Neuronal stem cell (in vitro differentiated cells): ENCODE data around the gene UNC5B.

ENCODE experiments used
- DNase-seq: peaks from one replicate; pipeline ENCODE4 v3.0.0-alpha.2; 2013; ENCODE audit warnings: low spot score
- H2AFZ ChIP-seq: one replicate; pipeline ENCODE4 v1.6.1; 2013; ENCODE audit warnings: mild to moderate bottlenecking, low read length, inconsistent platforms
- H2AK5ac ChIP-seq: 2 replicates; pipeline ENCODE4 v1.6.1; 2013; ENCODE audit warnings: low read depth, mild to moderate bottlenecking, inconsistent platforms, low read length, moderate library complexity, mixed read lengths
- H2BK120ac ChIP-seq: 2 replicates; pipeline ENCODE4 v1.6.1; 2013; ENCODE audit warnings: low read depth, mild to moderate bottlenecking, inconsistent platforms, low read length, moderate library complexity, mixed read lengths
- H2BK12ac ChIP-seq: one replicate; pipeline ENCODE4 v1.6.1; 2013; ENCODE audit warnings: low read length, inconsistent platforms
- H2BK15ac ChIP-seq: 2 replicates; pipeline ENCODE4 v1.6.1; 2013; ENCODE audit warnings: mild to moderate bottlenecking, low read length, inconsistent platforms, mixed read lengths
- H2BK5ac ChIP-seq: one replicate; pipeline ENCODE4 v1.6.1; 2013; ENCODE audit warnings: inconsistent platforms, mild to moderate bottlenecking, low read length, moderate library complexity
- H3K14ac ChIP-seq: one replicate; pipeline ENCODE4 v1.6.1; 2013; ENCODE audit warnings: low read length, inconsistent platforms
- H3K18ac ChIP-seq: 2 replicates; pipeline ENCODE4 v1.6.1; 2013; ENCODE audit warnings: low read length, inconsistent platforms
- H3K23ac ChIP-seq: 2 replicates; pipeline ENCODE4 v1.6.1; 2013; ENCODE audit warnings: low read depth, mild to moderate bottlenecking, mixed read lengths, low read length, inconsistent platforms; ENCODE audit not compliant: poor library complexity
- H3K27ac ChIP-seq: replicated peaks from 3 replicates; pipeline ENCODE4 v1.5.1; 2013; ENCODE audit warnings: low read length, inconsistent platforms
- H3K27me3 ChIP-seq, 3 experiments: 2 replicates each; pipeline ENCODE4 v1.6.1; 2013; ENCODE audit warnings: low read length in 3 of 3, mild to moderate bottlenecking in 2 of 3, inconsistent platforms in 1 of 3, low read depth in 1 of 3, mixed read lengths in 1 of 3, moderate library complexity in 1 of 3; ENCODE audit not compliant: control insufficient read depth in 3 of 3, insufficient read depth in 3 of 3
- H3K36me3 ChIP-seq, 2 donors: replicated peaks in 1 of 2; 2 replicates each; pipeline ENCODE4 v1.6.1; 2013; ENCODE audit warnings: low read length in 2 of 2; ENCODE audit not compliant: control insufficient read depth in 2 of 2, insufficient read depth in 2 of 2
- H3K4ac ChIP-seq: 2 replicates; pipeline ENCODE4 v1.6.1; 2013; ENCODE audit warnings: inconsistent platforms, mild to moderate bottlenecking, low read length, moderate library complexity
- H3K4me1 ChIP-seq, 2 donors: 1 replicate in 1 of 2; 2 replicates in 1 of 2; pipeline ENCODE4 v1.6.1; 2013; ENCODE audit warnings: low read length in 2 of 2, low read depth in 1 of 2; ENCODE audit not compliant: control insufficient read depth in 2 of 2, insufficient read depth in 1 of 2
- H3K4me2 ChIP-seq: one replicate; pipeline ENCODE4 v1.6.1; 2013; ENCODE audit warnings: mild to moderate bottlenecking, low read length, inconsistent platforms; ENCODE audit not compliant: insufficient read depth, poor library complexity, severe bottlenecking
- H3K4me3 ChIP-seq, 2 donors: 2 replicates each; pipeline ENCODE4 v1.5.1; 2013; ENCODE audit warnings: low read length in 2 of 2, mild to moderate bottlenecking in 2 of 2, inconsistent platforms in 1 of 2, moderate library complexity in 1 of 2
- H3K79me1 ChIP-seq: one replicate; pipeline ENCODE4 v1.6.1; 2013; ENCODE audit warnings: low read depth, mild to moderate bottlenecking, inconsistent platforms, low read length, moderate library complexity
- H3K9ac ChIP-seq: one replicate; pipeline ENCODE4 v1.6.1; 2013; ENCODE audit warnings: mild to moderate bottlenecking, low read depth, low read length, inconsistent platforms; ENCODE audit not compliant: poor library complexity
- H3K9me3 ChIP-seq, 2 donors: replicated peaks in 1 of 2; 2 replicates each; pipeline versions ENCODE3 to v1.6.1; 2013; ENCODE audit warnings: low read length in 2 of 2, mild to moderate bottlenecking in 2 of 2, inconsistent platforms in 1 of 2, low read depth in 1 of 2, mixed read lengths in 1 of 2, moderate library complexity in 1 of 2; ENCODE audit not compliant: control insufficient read depth in 2 of 2, insufficient read depth in 1 of 2
- H4K8ac ChIP-seq: one replicate; pipeline ENCODE4 v1.6.1; 2013; ENCODE audit warnings: low read depth, mild to moderate bottlenecking, inconsistent platforms, low read length, moderate library complexity
- H4K91ac ChIP-seq: one replicate; pipeline ENCODE4 v1.6.1; 2013; ENCODE audit warnings: low read length, low read depth, mild to moderate bottlenecking, inconsistent platforms; ENCODE audit not compliant: poor library complexity
- WGBS, 2 donors: extraction: QIAGEN DNeasy Blood & Tissue Kit; methylation state at CpG; one replicate each; pipeline ENCODE4 v1.1.7; 2013; ENCODE audit warnings: missing lambda C conversion rate in 2 of 2, mixed read lengths in 1 of 2; ENCODE audit not compliant: insufficient read length in 2 of 2, insufficient replicate concordance in 1 of 2; ENCODE audit errors: extremely low coverage in 2 of 2; 5-methylcytosine and 5-hydroxymethylcytosine counted together

The UNC5B gene

GRCh38 chr10:71209731-71210541 is 2.4 kb upstream of the UNC5B start:
- H2AK5ac ChIP-seq = no peak overlapping the region
- H3K9me3 ChIP-seq = no peaks in the 10 kb centered on the region
- no peak overlapping the region for H3K14ac ChIP-seq
- no peak overlapping the region for H2BK12ac ChIP-seq
- no peaks in the 10 kb centered on the region for H3K36me3 ChIP-seq
- H3K4ac ChIP-seq = no peak overlapping the region
- H3K27ac ChIP-seq = no peak overlapping the region
- no peak overlapping the region for H3K4me3 ChIP-seq
- no peaks in the 10 kb centered on the region for H3K79me1 ChIP-seq
- H3K4me2 ChIP-seq = no peak overlapping the region
- peaks cover 10 to 26% of the 10 kb centered on the region in 2 donors for H3K4me1 ChIP-seq
- H3K9ac ChIP-seq = no peak overlapping the region
- DNase-seq = no peak
- WGBS, 2 donors = no CpG with 5 or more reads among the region's 5 CpGs
- H3K18ac ChIP-seq = no peak overlapping the region
- H3K27me3 ChIP-seq = peaks cover 0 to 74% (median 27%) of the 10 kb centered on the region in 3 experiments
- H2BK5ac ChIP-seq = no peak overlapping the region
- H2BK120ac ChIP-seq = no peak overlapping the region
- H4K8ac ChIP-seq = no peak overlapping the region
- H3K23ac ChIP-seq = no peak overlapping the region
- H4K91ac ChIP-seq = no peak overlapping the region
- H2BK15ac ChIP-seq = no peak overlapping the region
- no peak overlapping the region for H2AFZ ChIP-seq

GRCh38 chr10:71210542-71210871 is 1.9 kb upstream of the UNC5B start:
- Histone ChIP-seq H2BK12ac (no peak overlapping the region), H4K8ac (no peak overlapping the region), H3K9me3 (no peaks in the 10 kb centered on the region), H2BK120ac (no peak overlapping the region), H3K4me2 (no peak overlapping the region), H2AK5ac (no peak overlapping the region), H4K91ac (no peak overlapping the region), H3K14ac (no peak overlapping the region), H3K4me3 (no peak overlapping the region), H3K9ac (no peak overlapping the region), H3K4ac (no peak overlapping the region), H3K36me3 (no peaks in the 10 kb centered on the region), H2BK15ac (no peak overlapping the region), H2AFZ (no peak overlapping the region), H3K27me3 (peaks cover 0 to 75% (median 27%) of the 10 kb centered on the region in 3 experiments), H2BK5ac (no peak overlapping the region), H3K18ac (no peak overlapping the region), H3K27ac (no peak overlapping the region), H3K4me1 (peaks cover 10 to 29% of the 10 kb centered on the region in 2 donors), H3K79me1 (no peaks in the 10 kb centered on the region), H3K23ac (no peak overlapping the region)
- DNase-seq = no peak
- no CpG with 5 or more reads among the region's 5 CpGs for WGBS, 2 donors

GRCh38 chr10:71211053-71211452 is 1.3 kb upstream of the UNC5B start:
- Histone ChIP-seq H4K91ac (no peak overlapping the region), H2BK120ac (no peak overlapping the region), H3K18ac (no peak overlapping the region), H3K36me3 (no peaks in the 10 kb centered on the region), H2BK15ac (no peak overlapping the region), H2AK5ac (peak overlapping the region; percentile 28), H3K9me3 (no peaks in the 10 kb centered on the region), H3K27ac (no peak overlapping the region), H3K9ac (no peak overlapping the region), H3K4ac (no peak overlapping the region), H3K79me1 (no peaks in the 10 kb centered on the region), H4K8ac (no peak overlapping the region), H3K23ac (no peak overlapping the region), H3K27me3 (peaks cover 0 to 76% (median 27%) of the 10 kb centered on the region in 3 experiments), H2BK5ac (no peak overlapping the region), H2BK12ac (no peak overlapping the region), H3K14ac (no peak overlapping the region), H3K4me3 (no peak overlapping the region), H2AFZ (no peak overlapping the region), H3K4me1 (peaks cover 10 to 30% of the 10 kb centered on the region in 2 donors), H3K4me2 (no peak overlapping the region)
- DNase-seq = no peak
- WGBS, 2 donors = no CpG with 5 or more reads among the region's 4 CpGs

GRCh38 chr10:71211775-71212317 is 524 bp upstream of the UNC5B start:
- Histone ChIP-seq H3K27me3 (peaks cover 0 to 76% (median 32%) of the 10 kb centered on the region in 3 experiments), H3K4me1 (peaks cover 14 to 30% of the 10 kb centered on the region in 2 donors), H3K23ac (no peak overlapping the region), H3K36me3 (no peaks in the 10 kb centered on the region), H3K9ac (no peak overlapping the region), H2BK120ac (no peak overlapping the region), H3K14ac (no peak overlapping the region), H3K4me3 (no peak overlapping the region), H3K9me3 (no peaks in the 10 kb centered on the region), H3K79me1 (no peaks in the 10 kb centered on the region), H4K8ac (no peak overlapping the region), H3K4me2 (peak overlapping the region; percentile 59), H2AK5ac (no peak overlapping the region), H2BK15ac (no peak overlapping the region), H2BK12ac (no peak overlapping the region), H2AFZ (peak overlapping the region; percentile 81), H2BK5ac (no peak overlapping the region), H3K4ac (no peak overlapping the region), H4K91ac (no peak overlapping the region), H3K27ac (no peak overlapping the region), H3K18ac (no peak overlapping the region)
- no CpG with 5 or more reads among the region's 7 CpGs for WGBS, 2 donors
- DNase-seq = no peak
